IPS-15b (cell line): ENCODE results near the gene NUDT3.

Source experiments
- H3K27me3 ChIP-seq: one replicate; pipeline ENCODE4 v1.6.1; 2013; ENCODE audit warnings: low read length; ENCODE audit not compliant: control insufficient read depth, insufficient read depth
- H3K36me3 ChIP-seq: one replicate; pipeline ENCODE4 v1.6.1; 2013; ENCODE audit warnings: low read length; ENCODE audit not compliant: control insufficient read depth, insufficient read depth
- H3K4me1 ChIP-seq: one replicate; pipeline ENCODE4 v1.6.1; 2013; ENCODE audit warnings: mild to moderate bottlenecking, low read length; ENCODE audit not compliant: control insufficient read depth, insufficient read depth
- H3K4me3 ChIP-seq: one replicate; pipeline ENCODE4 v1.5.1; 2013; ENCODE audit warnings: low read depth, low read length
- H3K9ac ChIP-seq: one replicate; pipeline ENCODE4 v1.6.1; 2013; ENCODE audit warnings: low read depth, mild to moderate bottlenecking, low read length
- H3K9me3 ChIP-seq: one replicate; pipeline ENCODE4 v1.6.1; 2013; ENCODE audit warnings: mild to moderate bottlenecking, low read length; ENCODE audit not compliant: control insufficient read depth, insufficient read depth

Gene NUDT3

GRCh38 chr6:34322732-34323131 lies 69.7 kb downstream of the NUDT3 start:
- Histone ChIP-seq H3K4me3 (no peak overlapping the region), H3K9me3 (no peaks in the 10 kb centered on the region), H3K9ac (no peak overlapping the region), H3K36me3 (no peaks in the 10 kb centered on the region), H3K27me3 (no peaks in the 10 kb centered on the region), H3K4me1 (peaks cover 3% of the 10 kb centered on the region)

GRCh38 chr6:34321821-34322220 lies 70.6 kb downstream of the NUDT3 start:
- peaks cover 11% of the 10 kb centered on the region for H3K4me1 ChIP-seq
- H3K36me3 ChIP-seq = no peaks in the 10 kb centered on the region
- no peaks in the 10 kb centered on the region for H3K9me3 ChIP-seq
- no peak overlapping the region for H3K4me3 ChIP-seq
- no peaks in the 10 kb centered on the region for H3K27me3 ChIP-seq
- no peak overlapping the region for H3K9ac ChIP-seq

- Histone ChIP-seq H3K4me1 (peaks cover 19% of the 10 kb centered on the region), H3K9me3 (no peaks in the 10 kb centered on the region), H3K9ac (no peak overlapping the region)
Observed at GRCh38 chr6:34319471-34319885, 73.0 kb downstream of the NUDT3 start.

GRCh38 chr6:34318499-34319470 lies 73.7 kb downstream of the NUDT3 start:
- Histone ChIP-seq H3K4me3 (no peak overlapping the region), H3K27me3 (no peaks in the 10 kb centered on the region), H3K9me3 (no peaks in the 10 kb centered on the region), H3K36me3 (no peaks in the 10 kb centered on the region), H3K9ac (no peak overlapping the region), H3K4me1 (peaks cover 19% of the 10 kb centered on the region)

More at GRCh38 chr6:34319471-34319885, 73.0 kb downstream of the NUDT3 start:
- Histone ChIP-seq H3K27me3 (no peaks in the 10 kb centered on the region), H3K36me3 (no peaks in the 10 kb centered on the region), H3K4me3 (no peak overlapping the region)

GRCh38 chr6:34317882-34318498 lies 74.5 kb downstream of the NUDT3 start:
- no peaks in the 10 kb centered on the region for H3K27me3 ChIP-seq
- H3K4me1 ChIP-seq = peaks cover 19% of the 10 kb centered on the region
- no peak overlapping the region for H3K9ac ChIP-seq

GRCh38 chr6:34317172-34317477 lies 75.3 kb downstream of the NUDT3 start:
- Histone ChIP-seq H3K9me3 (no peaks in the 10 kb centered on the region), H3K27me3 (no peaks in the 10 kb centered on the region), H3K36me3 (no peaks in the 10 kb centered on the region), H3K9ac (no peak overlapping the region), H3K4me1 (peaks cover 19% of the 10 kb centered on the region), H3K4me3 (no peak overlapping the region)

More at GRCh38 chr6:34317882-34318498, 74.5 kb downstream of the NUDT3 start:
- H3K4me3 ChIP-seq = no peak overlapping the region
- H3K36me3 ChIP-seq = no peaks in the 10 kb centered on the region
- no peaks in the 10 kb centered on the region for H3K9me3 ChIP-seq

GRCh38 chr6:34316431-34317171 lies 75.9 kb downstream of the NUDT3 start:
- H3K9me3 ChIP-seq = no peaks in the 10 kb centered on the region
- H3K4me1 ChIP-seq = peaks cover 19% of the 10 kb centered on the region
- H3K36me3 ChIP-seq = no peaks in the 10 kb centered on the region
- no peaks in the 10 kb centered on the region for H3K27me3 ChIP-seq
- peak overlapping the region; percentile 9 for H3K4me3 ChIP-seq
- peak overlapping the region; percentile 58 for H3K9ac ChIP-seq

GRCh38 chr6:34315780-34316179 lies 76.7 kb downstream of the NUDT3 start:
- Histone ChIP-seq H3K4me3 (no peak overlapping the region), H3K36me3 (no peaks in the 10 kb centered on the region), H3K27me3 (no peaks in the 10 kb centered on the region), H3K4me1 (peaks cover 19% of the 10 kb centered on the region), H3K9ac (no peak overlapping the region), H3K9me3 (no peaks in the 10 kb centered on the region)

GRCh38 chr6:34315256-34315655 lies 77.2 kb downstream of the NUDT3 start:
- Histone ChIP-seq H3K4me1 (peaks cover 19% of the 10 kb centered on the region), H3K27me3 (no peaks in the 10 kb centered on the region), H3K4me3 (no peak overlapping the region), H3K9ac (no peak overlapping the region), H3K36me3 (no peaks in the 10 kb centered on the region), H3K9me3 (no peaks in the 10 kb centered on the region)

GRCh38 chr6:34312259-34312658 lies 80.2 kb downstream of the NUDT3 start:
- Histone ChIP-seq H3K4me3 (no peak overlapping the region), H3K27me3 (no peaks in the 10 kb centered on the region), H3K4me1 (peaks cover 11% of the 10 kb centered on the region)

GRCh38 chr6:34310817-34311216 lies 81.7 kb downstream of the NUDT3 start:
- H3K9ac ChIP-seq = no peak overlapping the region
- H3K4me3 ChIP-seq = no peak overlapping the region
- no peaks in the 10 kb centered on the region for H3K36me3 ChIP-seq
- no peaks in the 10 kb centered on the region for H3K9me3 ChIP-seq
- no peaks in the 10 kb centered on the region for H3K4me1 ChIP-seq
- H3K27me3 ChIP-seq = no peaks in the 10 kb centered on the region

More at GRCh38 chr6:34312259-34312658, 80.2 kb downstream of the NUDT3 start:
- Histone ChIP-seq H3K9me3 (no peaks in the 10 kb centered on the region), H3K36me3 (no peaks in the 10 kb centered on the region), H3K9ac (no peak overlapping the region)
